Measurements from ENCODE around the gene ISY1.

GRCh38 chr3:129122412-129123011 is 38.4 kb downstream of the ISY1 start:
- TF ChIP-seq CTCF (IDR thresholded peaks at IDR 0.05 in 4 of 5, conservative IDR thresholded peaks at IDR 0.05 in 1 of 5), result no peak
- no peak for TF ChIP-seq POLR2A (IDR thresholded peaks at IDR 0.05)

All from gastrocnemius medialis (tissue), 4 donors.